G401 (cell line): ENCODE data around the gene ARMC3. TPM values are rescaled to one million over a fixed set of nuclear protein-coding genes. Genes with fewer than 3 reads are reported as not detected.
A peak's percentile ranks its signal among the peaks of the same experiment; 100 is the strongest.

ENCODE experiments used
- DNase-seq: peaks from one replicate; pipeline ENCODE4 v3.0.0-alpha.2; 2015; ENCODE audit warnings: low spot score
- in situ Hi-C: cut with HindIII; loops from 2 replicates; pipeline ENCODE4 v1.10.0; 2016; ENCODE audit warnings: low sequenced_read_pairs, mixed read lengths
- total RNA-seq: library from RNA; depleted of rRNA; stranded (reverse); fragments of >200 nt; shearing (Covaris generic); gene quantifications from 2 replicates; pipeline ENCODE4 v1.2.3, GENCODE V29; 2014

The ARMC3 gene
- total RNA-seq, 1 experiment from 2014 or later = not detected

DNA sequence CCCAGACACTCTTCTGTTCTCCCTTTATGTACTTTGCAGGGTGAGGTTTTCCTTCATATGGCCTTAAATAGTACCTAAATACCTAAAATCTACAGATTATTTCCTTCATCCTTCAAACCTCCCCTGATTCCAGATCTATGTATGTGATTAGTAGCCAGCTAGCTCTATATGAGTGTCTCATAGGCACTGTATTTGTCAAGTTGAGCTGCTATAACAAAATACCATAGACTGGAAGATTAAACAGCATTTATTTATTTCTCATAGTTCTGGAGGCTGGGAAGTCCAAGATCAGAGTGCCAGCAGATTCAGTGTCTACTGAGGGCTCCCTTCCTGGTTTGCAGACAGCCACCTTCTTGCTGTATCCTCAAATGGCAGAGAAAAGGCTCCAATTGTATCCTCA is 106.9 kb downstream of the ARMC3 start:
- in situ Hi-C loops = no loop called here

GRCh38 chr10:23035569-23035968 is 107.7 kb downstream of the ARMC3 start:
- no peak for DNase-seq
- in situ Hi-C loops = no loop called here

More for the DNA sequence above, 106.9 kb downstream of the ARMC3 start:
- DNase-seq = no peak

DNA sequence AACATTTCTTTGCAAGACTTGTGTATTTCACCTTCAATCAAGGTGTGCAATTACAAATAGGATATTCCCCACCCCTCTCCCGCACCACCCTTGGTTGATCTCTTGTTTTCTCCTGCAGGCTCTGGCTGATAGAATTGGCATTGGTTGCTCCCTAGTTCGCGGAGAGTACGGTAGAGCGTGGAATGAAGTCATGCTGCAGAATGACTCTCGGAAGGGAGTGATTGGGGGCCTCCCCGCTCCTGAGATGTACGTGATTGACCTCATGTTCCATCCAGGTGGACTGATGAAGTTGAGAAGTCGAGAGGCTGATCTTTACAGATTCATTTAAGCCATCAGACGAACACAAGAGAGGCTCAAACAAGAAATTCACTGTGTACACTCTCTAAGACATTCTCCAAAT is 109.3 kb downstream of the ARMC3 start:
- DNase-seq = no peak
- in situ Hi-C loops = no loop called here

GRCh38 chr10:23037561-23037960 is 109.7 kb downstream of the ARMC3 start:
- in situ Hi-C loops = no loop called here
- DNase-seq = peak; percentile 3

- in situ Hi-C loops = no loop called here
Measured at GRCh38 chr10:23038172-23038571, 110.3 kb downstream of the ARMC3 start.

GRCh38 chr10:23040002-23040401 is 112.1 kb downstream of the ARMC3 start:
- in situ Hi-C loops = no loop called here
- DNase-seq = no peak

More at GRCh38 chr10:23038172-23038571, 110.3 kb downstream of the ARMC3 start:
- DNase-seq = no peak

GRCh38 chr10:23046027-23046426 is 118.2 kb downstream of the ARMC3 start:
- in situ Hi-C loops = no loop called here
- no peak for DNase-seq

- in situ Hi-C loops = no loop called here
- DNase-seq = no peak
Measured at GRCh38 chr10:23047201-23048050, 119.6 kb downstream of the ARMC3 start.

- no peak for DNase-seq
- in situ Hi-C loops = no loop called here
Measured at GRCh38 chr10:23048191-23048590, 120.3 kb downstream of the ARMC3 start.

- in situ Hi-C loops = no loop called here
- no peak for DNase-seq
Measured at GRCh38 chr10:23051278-23051677, 123.4 kb downstream of the ARMC3 start.

DNA sequence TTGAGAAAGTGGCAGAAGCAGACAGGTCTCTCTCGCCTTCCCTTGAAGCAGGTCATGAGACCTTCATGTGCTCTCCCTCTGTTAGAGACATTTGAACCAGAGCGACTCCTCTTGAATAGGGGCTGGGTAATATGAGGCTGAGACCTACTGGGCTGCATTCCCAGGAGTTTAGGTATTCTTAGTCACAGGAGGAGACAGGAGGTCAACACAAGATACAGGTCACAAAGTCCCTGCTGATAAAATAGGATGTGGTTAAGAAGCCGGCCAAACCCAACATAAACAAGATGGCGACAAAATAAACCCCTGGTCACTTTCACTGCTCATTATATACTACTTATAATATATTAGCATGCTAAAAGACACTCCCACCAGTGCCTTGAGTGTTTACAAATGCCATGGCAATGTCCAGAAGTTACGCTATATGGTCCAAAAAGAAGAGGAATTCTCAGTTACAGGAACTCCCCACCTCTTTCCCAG is 124.0 kb downstream of the ARMC3 start:
- in situ Hi-C loops = no loop called here

DNA sequence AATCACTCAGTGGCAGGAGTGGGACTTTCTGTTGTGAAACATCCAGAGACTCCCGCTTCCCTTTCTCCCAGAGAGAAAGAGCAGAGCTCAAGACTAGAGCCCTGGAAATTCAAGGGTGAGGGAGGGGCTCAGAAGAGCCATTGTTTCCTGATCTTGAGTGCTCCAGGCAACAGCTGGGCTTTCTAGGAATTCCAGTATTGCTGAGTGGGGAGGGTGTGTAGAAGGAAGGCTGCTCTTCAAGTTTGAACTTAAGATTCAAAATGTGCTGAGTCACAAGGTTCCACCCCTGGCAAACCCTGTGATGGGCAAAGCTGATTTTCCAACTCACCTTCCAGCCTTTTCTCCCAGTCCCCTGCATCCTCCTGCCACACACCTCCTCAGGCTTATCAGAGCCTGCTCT is 125.2 kb downstream of the ARMC3 start:
- in situ Hi-C loops = no loop called here
- no peak for DNase-seq

More for the DNA sequence above, 124.0 kb downstream of the ARMC3 start:
- DNase-seq = no peak

- no peak for DNase-seq
- in situ Hi-C loops = no loop called here
Measured at GRCh38 chr10:23055424-23056185, 127.8 kb downstream of the ARMC3 start.

GRCh38 chr10:23056186-23056579 is 128.3 kb downstream of the ARMC3 start:
- in situ Hi-C loops = no loop called here
- DNase-seq = no peak

- in situ Hi-C loops = no loop called here
Measured at GRCh38 chr10:23058366-23058765, 130.5 kb downstream of the ARMC3 start.

DNA sequence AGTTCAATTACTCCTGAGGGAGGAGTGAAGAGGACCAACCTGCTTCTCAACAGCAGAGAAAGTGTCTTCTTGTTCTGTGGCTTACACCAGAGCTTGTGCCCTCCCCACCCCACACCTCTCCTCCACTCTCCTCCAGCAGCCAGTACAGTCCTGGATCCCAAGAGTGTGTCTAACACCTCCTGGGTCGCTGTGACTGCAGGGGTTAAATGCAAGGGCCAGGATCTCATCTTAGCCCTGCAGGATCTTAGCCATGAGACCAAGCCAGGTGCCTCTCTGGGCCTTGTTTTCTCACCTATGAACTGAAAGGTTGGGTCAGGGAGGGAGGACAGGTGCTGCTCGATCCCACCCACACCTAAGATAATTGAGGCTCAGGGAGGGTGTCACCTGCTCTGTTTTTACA is 133.1 kb downstream of the ARMC3 start:
- in situ Hi-C loops = no loop called here
- DNase-seq = no peak

More at GRCh38 chr10:23058366-23058765, 130.5 kb downstream of the ARMC3 start:
- DNase-seq = no peak

- no peak for DNase-seq
- in situ Hi-C loops = no loop called here
Measured at GRCh38 chr10:23063045-23063972, 135.5 kb downstream of the ARMC3 start.

DNA sequence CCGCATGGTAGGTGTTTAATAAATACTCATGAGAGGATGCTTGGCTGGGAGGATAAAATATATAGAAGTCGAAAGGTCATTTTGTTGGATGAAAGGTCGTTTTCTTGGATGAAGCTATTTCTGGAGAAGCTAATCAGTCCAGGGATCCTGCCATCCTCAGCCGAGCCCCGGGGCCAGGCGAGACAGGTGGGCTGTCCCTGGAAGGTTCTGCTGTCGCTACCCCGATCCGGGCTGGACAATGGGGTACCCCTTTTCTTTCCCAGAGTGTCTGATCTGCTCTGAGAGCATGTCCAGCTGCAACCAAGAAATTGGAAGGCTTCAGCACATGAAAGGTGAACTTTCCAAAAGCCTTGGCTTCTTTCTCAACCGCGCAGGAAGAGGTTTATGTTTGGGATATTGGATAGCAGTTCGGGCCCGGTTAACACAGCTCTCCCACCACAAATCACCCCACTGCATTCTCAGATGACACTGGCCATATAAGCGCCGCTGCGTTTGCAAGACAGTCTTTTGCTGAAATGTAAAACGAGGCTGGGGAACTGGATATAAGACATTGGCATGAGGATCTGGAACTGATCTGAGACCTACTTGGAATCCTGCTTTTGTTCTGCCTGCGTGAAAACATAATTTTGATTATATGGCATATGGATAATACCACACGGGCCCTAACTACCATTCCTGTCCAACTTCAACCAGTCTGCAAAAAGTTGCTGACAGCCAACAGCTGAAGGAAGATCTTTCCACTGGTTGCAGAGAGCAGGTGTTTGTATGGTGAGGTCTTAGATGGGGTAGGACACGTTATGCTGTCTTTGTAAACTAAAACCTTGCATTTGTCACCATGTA is 136.3 kb downstream of the ARMC3 start:
- DNase-seq = no peak
- in situ Hi-C loops = no loop called here
